H1 (cell line): Measurements from ENCODE around the gene FAM171A1. TPM values are rescaled to one million over a fixed set of nuclear protein-coding genes. Genes with fewer than 3 reads are reported as not detected.

Experiments
- CTCF ChIA-PET: fragments of 300-600 bp; sonication (Branson Sonifier 250); formaldehyde crosslinking; loops from one replicate; lab custom pipeline; 2021; ENCODE audit not compliant: partially characterized antibody; lab: Charles Lee
- POLR2A ChIA-PET: fragments of 300-600 bp; sonication (Branson Sonifier 250); formaldehyde crosslinking; loops from one replicate; lab custom pipeline; 2021; ENCODE audit warnings: inconsistent platforms; ENCODE audit not compliant: partially characterized antibody; lab: Charles Lee
- DNase-seq, 2 experiments: peaks; one replicate each; pipeline versions ENCODE4 v3.0.0 to v3.0.0-alpha.2; 2010 to 2022; ENCODE audit warnings: low spot score in 2 of 2, low read depth in 1 of 2, mixed read lengths in 1 of 2
- FAIRE-seq: peaks from 2 replicates; lab custom pipeline; 2011; peaks lifted over from hg19 to GRCh38; lab: Jason Lieb, UNC
- H2AFZ ChIP-seq: 2 replicates; pipeline ENCODE4 v1.8.1; 2012; ENCODE audit warnings: low read length, inconsistent platforms
- H2AK5ac ChIP-seq: 2 replicates; pipeline ENCODE4 v1.6.1; 2013; ENCODE audit warnings: low read depth, low read length
- H2BK120ac ChIP-seq: replicated peaks from 2 replicates; pipeline ENCODE3; 2013; ENCODE audit warnings: low read depth, low read length, inconsistent platforms
- H2BK12ac ChIP-seq: 2 replicates; pipeline ENCODE4 v1.6.1; 2013; ENCODE audit warnings: low read depth, low read length
- H2BK15ac ChIP-seq: 2 replicates; pipeline ENCODE4 v1.6.1; 2013; ENCODE audit warnings: low read length
- H2BK20ac ChIP-seq: 2 replicates; pipeline ENCODE4 v1.6.1; 2013; ENCODE audit warnings: low read length
- H2BK5ac ChIP-seq: 2 replicates; pipeline ENCODE4 v1.6.1; 2013; ENCODE audit warnings: low read depth, low read length
- H3K14ac ChIP-seq: 2 replicates; pipeline ENCODE4 v1.6.1; 2013; ENCODE audit warnings: inconsistent platforms; ENCODE audit not compliant: insufficient read length
- H3K18ac ChIP-seq: 2 replicates; pipeline ENCODE4 v1.6.1; 2013; ENCODE audit warnings: low read length; ENCODE audit errors: extremely low read depth
- H3K23ac ChIP-seq: 2 replicates; pipeline ENCODE4 v1.6.1; 2013; ENCODE audit warnings: inconsistent platforms; ENCODE audit not compliant: insufficient read length
- H3K23me2 ChIP-seq: 2 replicates; pipeline ENCODE4 v1.6.1; 2013; ENCODE audit warnings: low read depth, low read length
- H3K27ac ChIP-seq: 2 replicates; pipeline ENCODE4 v1.6.1; 2011; ENCODE audit warnings: low read depth, low read length, inconsistent platforms
- H3K27me3 ChIP-seq, 4 experiments: replicated peaks in 1 of 4; 1 replicate in 1 of 4; 2 replicates in 3 of 4; pipeline versions ENCODE4 v1.6.1 to v1.8.1; 2011 to 2013; ENCODE audit warnings: low read length in 3 of 4, mild to moderate bottlenecking in 3 of 4, inconsistent platforms in 2 of 4, mixed read lengths in 2 of 4, moderate library complexity in 1 of 4; ENCODE audit not compliant: control insufficient read depth in 3 of 4, insufficient read depth in 3 of 4; ENCODE audit errors: extremely low read depth in 1 of 4
- H3K36me3 ChIP-seq, 4 experiments: 2 replicates each; pipeline versions ENCODE4 v1.6.1 to v1.8.1; 2011 to 2013; ENCODE audit warnings: mild to moderate bottlenecking in 4 of 4, low read length in 3 of 4, moderate library complexity in 2 of 4, control low read depth in 1 of 4, inconsistent platforms in 1 of 4; ENCODE audit not compliant: insufficient read depth in 4 of 4, control insufficient read depth in 2 of 4
- H3K4ac ChIP-seq: replicated peaks from 2 replicates; pipeline ENCODE3; 2013; ENCODE audit warnings: low read length, low read depth, mixed read lengths, inconsistent platforms; ENCODE audit not compliant: insufficient read length
- H3K4me1 ChIP-seq, 4 experiments: replicated peaks in 1 of 4; 1 replicate in 1 of 4; 2 replicates in 3 of 4; pipeline versions ENCODE4 v1.6.1 to v1.8.1; 2011 to 2013; ENCODE audit warnings: low read length in 3 of 4, inconsistent platforms in 2 of 4, mixed read lengths in 1 of 4; ENCODE audit not compliant: insufficient read depth in 4 of 4, control insufficient read depth in 3 of 4
- H3K4me2 ChIP-seq, 2 experiments: 2 replicates each; pipeline versions ENCODE4 v1.6.1 to v1.8.1; 2011 to 2013; ENCODE audit warnings: low read depth in 2 of 2, low read length in 2 of 2, control low read depth in 1 of 2, inconsistent platforms in 1 of 2, mild to moderate bottlenecking in 1 of 2; ENCODE audit not compliant: insufficient read depth in 1 of 2
- H3K4me3 ChIP-seq, 4 experiments: fragments of 200-600, 300-600 bp in 1 of 4; sonication (generic), shearing (Covaris generic), sonication (Bioruptor Twin) in 1 of 4; 2 replicates each; pipeline versions ENCODE4 v1.5.1 to v1.8.1; 2011 to 2016; ENCODE audit warnings: low read length in 4 of 4, low read depth in 3 of 4, control low read depth in 2 of 4, inconsistent platforms in 2 of 4, mild to moderate bottlenecking in 2 of 4, mixed read lengths in 1 of 4, moderate library complexity in 1 of 4; ENCODE audit not compliant: insufficient read depth in 2 of 4; ENCODE audit errors: extremely low read depth in 1 of 4
- H3K56ac ChIP-seq: replicated peaks from 2 replicates; pipeline ENCODE3; 2013; ENCODE audit warnings: low read depth, mild to moderate bottlenecking, mixed read lengths, low read length, inconsistent platforms; ENCODE audit not compliant: insufficient read length
- H3K79me1 ChIP-seq: 2 replicates; pipeline ENCODE4 v1.6.1; 2013; ENCODE audit warnings: low read depth, low read length, control low read depth
- H3K79me2 ChIP-seq, 2 experiments: 2 replicates each; pipeline versions ENCODE4 v1.6.1 to v1.8.1; 2012 to 2013; ENCODE audit warnings: low read length in 2 of 2, mild to moderate bottlenecking in 2 of 2, inconsistent platforms in 1 of 2; ENCODE audit not compliant: insufficient read depth in 2 of 2, control insufficient read depth in 1 of 2
- H3K9ac ChIP-seq, 4 experiments: replicated peaks in 1 of 4; 1 replicate in 1 of 4; 2 replicates in 3 of 4; pipeline versions ENCODE4 v1.6.1 to v1.8.1; 2011 to 2013; ENCODE audit warnings: low read depth in 3 of 4, low read length in 3 of 4, control low read depth in 2 of 4, mild to moderate bottlenecking in 2 of 4, moderate library complexity in 2 of 4, inconsistent platforms in 1 of 4; ENCODE audit errors: extremely low read depth in 1 of 4
- H3K9me3 ChIP-seq, 2 experiments: 2 replicates each; pipeline versions ENCODE4 v1.6.1 to v1.8.1; 2012 to 2013; ENCODE audit warnings: mild to moderate bottlenecking in 2 of 2, moderate library complexity in 2 of 2, control low read depth in 1 of 2, inconsistent platforms in 1 of 2, low read depth in 1 of 2, low read length in 1 of 2, mixed read lengths in 1 of 2; ENCODE audit not compliant: insufficient read depth in 2 of 2
- H4K20me1 ChIP-seq, 2 experiments: replicated peaks in 1 of 2; 2 replicates each; pipeline versions ENCODE3 to v1.8.1; 2011 to 2013; ENCODE audit warnings: inconsistent platforms in 2 of 2, low read length in 2 of 2, mild to moderate bottlenecking in 1 of 2; ENCODE audit not compliant: insufficient read depth in 2 of 2, control insufficient read depth in 1 of 2
- H4K5ac ChIP-seq: 2 replicates; pipeline ENCODE4 v1.6.1; 2013; ENCODE audit warnings: low read length, low read depth, mixed read lengths, inconsistent platforms; ENCODE audit not compliant: insufficient read length
- H4K8ac ChIP-seq: 2 replicates; pipeline ENCODE4 v1.8.0; 2013; ENCODE audit warnings: mild to moderate bottlenecking, moderate library complexity, low read length, inconsistent platforms; ENCODE audit not compliant: insufficient read depth; ENCODE audit errors: extremely low read depth
- H4K91ac ChIP-seq: replicated peaks from 2 replicates; pipeline ENCODE3; 2013; ENCODE audit warnings: low read length, mixed read lengths, inconsistent platforms; ENCODE audit not compliant: insufficient read length
- BCL11A ChIP-seq, 2 experiments: IDR thresholded peaks; one replicate each; pipeline ENCODE4 v1.6.1; 2011; ENCODE audit warnings: low read depth in 2 of 2, low read length in 2 of 2, mild to moderate bottlenecking in 2 of 2
- CEBPB ChIP-seq: IDR thresholded peaks from 2 replicates; pipeline ENCODE4 v1.6.1; 2012; ENCODE audit warnings: low read depth, low read length
- EGR1 ChIP-seq: IDR thresholded peaks from 2 replicates; pipeline ENCODE4 v1.6.1; 2011; ENCODE audit warnings: low read depth, low read length, borderline replicate concordance
- EP300 ChIP-seq, 2 experiments: IDR thresholded peaks; 1 replicate in 1 of 2; 2 replicates in 1 of 2; pipeline ENCODE4 v1.6.1; 2011 to 2012; ENCODE audit warnings: low read depth in 2 of 2, low read length in 2 of 2, mild to moderate bottlenecking in 2 of 2, borderline replicate concordance in 1 of 2, inconsistent platforms in 1 of 2, moderate library complexity in 1 of 2
- POU5F1 ChIP-seq: IDR thresholded peaks from 2 replicates; pipeline ENCODE4 v1.6.1; 2011; ENCODE audit warnings: low read depth, mild to moderate bottlenecking, low read length, moderate library complexity
- SAP30 ChIP-seq: fragments of 300-600 bp; sonication (generic); IDR thresholded peaks from 2 replicates; pipeline ENCODE4 v1.7.1; 2012; ENCODE audit warnings: low read length, moderate library complexity, mild to moderate bottlenecking, inconsistent platforms; ENCODE audit not compliant: insufficient read depth, insufficient replicate concordance
- SIX5 ChIP-seq: IDR thresholded peaks from 2 replicates; pipeline ENCODE4 v1.6.1; 2011; ENCODE audit warnings: mild to moderate bottlenecking, low read depth, low read length
- TEAD4 ChIP-seq: IDR thresholded peaks from 2 replicates; pipeline ENCODE4 v1.6.1; 2012; ENCODE audit warnings: low read depth, low read length, inconsistent platforms, mixed read lengths
- YY1 ChIP-seq: IDR thresholded peaks from 2 replicates; pipeline ENCODE4 v1.6.1; 2011; ENCODE audit warnings: low read depth, mild to moderate bottlenecking, low read length
- ZNF274 ChIP-seq: IDR thresholded peaks from 2 replicates; pipeline ENCODE4 v1.7.0; 2012; ENCODE audit warnings: low read length, borderline replicate concordance; ENCODE audit errors: extremely low read depth
- WGBS, 2 experiments: shearing (Covaris generic) in 1 of 2; methylation state at CpG; one replicate each; pipeline versions ENCODE4 v1.1.6 to v1.1.7; 2013 to 2015; ENCODE audit warnings: low lambda C conversion rate in 2 of 2, mixed read lengths in 2 of 2, inconsistent platforms in 1 of 2, low coverage in 1 of 2, missing lambda C conversion rate in 1 of 2; ENCODE audit not compliant: insufficient replicate concordance in 2 of 2, insufficient coverage in 1 of 2, insufficient read length in 1 of 2; ENCODE audit errors: extremely low coverage in 1 of 2, missing lambda C conversion rate in 1 of 2; 5-methylcytosine and 5-hydroxymethylcytosine counted together
- polyA plus RNA-seq, 7 experiments: library from polyadenylated mRNA; depleted of rRNA in 3 of 7; stranded (reverse) in 5 of 7; unstranded in 2 of 7; fragments of >200 nt in 5 of 7; fragments of 200-250 nt in 2 of 7; gene quantifications; 1 replicate in 5 of 7; 2 replicates in 1 of 7; 4 replicates in 1 of 7; pipeline versions ENCODE4 v1.2.1 to v1.2.3, GENCODE V29; 2011 to 2013; ENCODE audit warnings: missing spikeins in 2 of 7, mixed read lengths in 2 of 7
- total RNA-seq: library from RNA; stranded (reverse); fragmentation: NEBNext Ultra II Directional; extraction: Animal tissue kit (Norgen Biotek cat#: 25700); gene quantifications from 2 replicates; pipeline ENCODE4 v1.2.1, GENCODE V29; 2021

The FAM171A1 gene
- total and polyA plus RNA-seq, 2 of the 8 experiments (the other 6 are each of a cell fraction or from before 2014, with no cell fraction given), result 26.6 to 42.1 TPM

DNA sequence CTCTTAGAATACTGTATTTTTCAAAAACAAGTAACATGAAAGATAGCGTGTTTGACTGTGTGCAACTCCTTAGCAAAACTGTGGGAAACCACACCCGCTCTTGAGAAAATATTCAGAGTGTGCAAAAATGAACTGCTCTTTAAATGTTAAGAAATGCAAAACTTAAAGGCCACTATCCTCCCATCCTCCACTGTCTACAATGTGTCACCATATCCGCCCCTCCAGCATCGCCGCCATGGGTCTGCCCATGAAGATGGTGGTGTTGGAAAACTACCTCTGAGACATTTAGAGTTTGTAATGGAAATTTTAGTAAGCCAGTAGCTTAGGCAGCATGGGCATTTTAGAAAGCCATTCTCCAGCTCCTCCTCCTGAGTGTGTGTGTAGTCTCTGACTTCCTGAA, 182.5 kb downstream of the FAM171A1 start:
- H3K14ac ChIP-seq, result no peak overlapping the region
- H3K9ac ChIP-seq, result no peak overlapping the region
- no peaks in the 10 kb centered on the region for H3K79me2 ChIP-seq
- H2AFZ ChIP-seq, result no peak overlapping the region
- ChIA-PET POLR2A (no interaction called here), CTCF (interaction anchor here (1.7 kb wide), 1 partner anchor 83 kb away, joined by 3 read pairs; no protein-coding TSS in a partner anchor)
- no peak overlapping the region for H3K4me2 ChIP-seq
- no peak overlapping the region for H2BK12ac ChIP-seq
- H4K5ac ChIP-seq, result no peak overlapping the region
- TF ChIP-seq ZNF274 (no peak), SAP30 (no peak), BCL11A (IDR thresholded peaks at IDR 0.05; ENCODE audit: low read depth in 2 of 2, low read length in 2 of 2) (no peak), POU5F1 (no peak), EGR1 (no peak), YY1 (no peak), TEAD4 (no peak), SIX5 (no peak), CEBPB (no peak), EP300 (IDR thresholded peaks at IDR 0.05; ENCODE audit: borderline replicate concordance in 1 of 2, low read depth in 2 of 2, low read length in 2 of 2) (no peak)
- no peak overlapping the region for H3K56ac ChIP-seq
- H2BK15ac ChIP-seq, result no peak overlapping the region
- no peaks in the 10 kb centered on the region for H4K20me1 ChIP-seq
- no peak overlapping the region for H2BK20ac ChIP-seq
- no peak overlapping the region for H2BK120ac ChIP-seq
- no peak overlapping the region for H4K91ac ChIP-seq
- H3K4ac ChIP-seq, result no peak overlapping the region
- no peaks in the 10 kb centered on the region for H3K4me1 ChIP-seq
- no peaks in the 10 kb centered on the region for H3K9me3 ChIP-seq
- no peaks in the 10 kb centered on the region for H3K36me3 ChIP-seq
- H3K23ac ChIP-seq, result no peak overlapping the region
- H3K27ac ChIP-seq, result no peak overlapping the region
- H3K4me3 ChIP-seq, result no peak overlapping the region
- H3K79me1 ChIP-seq, result no peaks in the 10 kb centered on the region
- FAIRE-seq (no peak), DNase-seq (no peak)
- no peak overlapping the region for H4K8ac ChIP-seq
- 88% methylated on average over 5 of the region's 5 CpGs; no CpG with 5 or more reads in 1 of the 2 experiments for WGBS, 2 experiments
- no peaks in the 10 kb centered on the region for H3K27me3 ChIP-seq
- no peak overlapping the region for H3K18ac ChIP-seq
- no peak overlapping the region for H2BK5ac ChIP-seq
- H3K23me2 ChIP-seq, result no peaks in the 10 kb centered on the region
- H2AK5ac ChIP-seq, result no peak overlapping the region
